Measurements from ENCODE around the gene DPEP1.
"Not testable (repeated sequence)": the region's sequence is repeated elsewhere in the genome, so short reads cannot be mapped to it uniquely, and the experiment has no call there.

The DPEP1 gene

GRCh38 chr16:89629827-89630610 is 16.6 kb downstream of the DPEP1 start:
- no peak for TF ChIP-seq CTCF (IDR thresholded peaks at IDR 0.05; ENCODE audit: insufficient read depth, low read length, missing control alignments)
- POLR2A ChIA-PET = no interaction called here
- no peak for DNase-seq (ENCODE audit: low read depth, low spot score)
- CTCF ChIA-PET = interaction anchor here (0.9 to 2.9 kb wide), 3 partner anchors 12 to 16 kb away, joined by 3 to 17 read pairs (median 11); partner anchors contain the start of gene DPEP1
- H3K4me3 ChIP-seq (ENCODE audit: low read depth, low read length) = no peak overlapping the region

DNA sequence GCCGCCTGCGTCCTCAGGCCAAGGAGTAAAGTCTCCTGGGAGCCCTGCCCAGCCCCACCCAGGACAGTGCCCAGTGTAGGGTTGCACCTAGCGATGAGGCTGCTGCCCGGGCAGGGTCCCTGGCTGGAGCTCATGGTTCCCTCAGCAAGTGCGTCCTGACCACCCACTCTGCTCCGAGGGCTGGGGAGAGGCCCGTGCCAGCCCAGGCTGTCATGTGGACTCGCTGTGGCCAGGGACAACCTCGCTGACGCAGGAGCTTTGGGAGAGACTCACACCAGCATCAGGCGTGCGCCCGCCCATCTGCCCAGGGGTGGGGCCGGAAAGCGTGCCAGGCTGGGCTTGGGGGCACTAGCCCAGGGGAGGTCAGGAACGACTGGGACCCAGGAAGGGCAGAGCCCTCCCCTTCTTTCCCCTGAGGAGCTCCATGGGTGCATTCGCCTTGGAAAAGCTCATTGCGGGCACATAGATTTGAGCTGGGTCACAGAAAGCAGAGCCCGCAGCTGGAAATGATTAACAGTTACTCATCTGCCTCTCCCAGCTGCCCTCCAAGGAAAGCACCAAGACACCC is 19.7 kb downstream of the DPEP1 start:
- peak; percentile 31 for DNase-seq (ENCODE audit: low read depth, low spot score)
- TF ChIP-seq CTCF (IDR thresholded peaks at IDR 0.05; ENCODE audit: insufficient read depth, low read length, missing control alignments) = no peak
- CTCF ChIA-PET = interaction anchor here (0.8 to 2.8 kb wide), 8 partner anchors 9 to 67 kb away, joined by 3 to 20 read pairs (median 4); no protein-coding TSS in a partner anchor
- no peak overlapping the region for H3K4me3 ChIP-seq (ENCODE audit: low read depth, low read length)
- POLR2A ChIA-PET = interaction anchor here (0.6 to 1.3 kb wide), 3 partner anchors 24 to 52 kb away, joined by 3 to 5 read pairs (median 4); partner anchors contain the start of genes CHMP1A and SPATA33

DNA sequence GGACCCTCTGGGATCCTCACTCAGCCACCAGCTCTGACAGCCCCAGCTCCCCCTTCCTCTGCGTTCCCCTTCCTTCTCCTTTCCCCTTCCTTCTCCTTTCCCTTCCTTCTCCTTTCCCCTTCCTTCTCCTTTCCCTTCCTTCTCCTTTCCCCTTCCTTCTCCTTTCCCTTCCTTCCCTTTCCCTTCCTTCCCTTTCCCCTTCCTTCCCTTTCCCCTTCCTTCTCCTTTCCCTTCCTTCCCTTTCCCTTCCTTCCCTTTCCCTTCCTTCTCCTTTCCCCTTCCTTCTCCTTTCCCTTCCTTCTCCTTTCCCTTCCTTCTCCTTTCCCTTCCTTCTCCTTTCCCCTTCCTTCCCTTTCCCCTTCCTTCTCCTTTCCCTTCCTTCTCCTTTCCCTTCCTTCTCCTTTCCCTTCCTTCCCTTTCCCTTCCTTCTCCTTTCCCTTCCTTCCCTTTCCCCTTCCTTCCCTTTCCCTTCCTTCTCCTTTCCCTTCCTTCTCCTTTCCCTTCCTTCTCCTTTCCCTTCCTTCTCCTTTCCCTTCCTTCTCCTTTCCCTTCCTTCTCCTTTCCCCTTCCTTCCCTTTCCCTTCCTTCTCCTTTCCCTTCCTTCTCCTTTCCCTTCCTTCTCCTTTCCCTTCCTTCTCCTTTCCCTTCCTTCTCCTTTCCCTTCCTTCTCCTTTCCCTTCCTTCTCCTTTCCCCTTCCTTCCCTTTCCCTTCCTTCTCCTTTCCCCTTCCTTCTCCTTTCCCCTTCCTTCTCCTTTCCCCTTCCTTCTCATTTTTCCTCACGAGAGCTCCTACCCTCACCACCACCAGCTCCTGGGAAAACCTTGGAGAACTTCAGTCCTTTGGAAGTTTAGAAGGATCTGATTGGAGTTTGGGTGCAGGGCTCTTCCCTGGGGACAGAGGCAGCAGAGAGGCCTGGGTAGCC is 21.3 kb downstream of the DPEP1 start:
- H3K4me3 ChIP-seq (ENCODE audit: low read depth, low read length); POLR2A ChIA-PET; DNase-seq (ENCODE audit: low read depth, low spot score): not testable (repeated sequence)
- CTCF ChIA-PET = interaction anchor here (2.8 kb wide), 1 partner anchor 7 kb away, joined by 20 read pairs; no protein-coding TSS in a partner anchor

GRCh38 chr16:89636663-89637062 is 23.2 kb downstream of the DPEP1 start:
- no peak overlapping the region for H3K4me3 ChIP-seq (ENCODE audit: low read depth, low read length)
- DNase-seq (ENCODE audit: low read depth, low spot score) = no peak
- ChIA-PET CTCF (interaction anchor here (1.6 kb wide), 1 partner anchor 61 kb away, joined by 5 read pairs; the partner anchor contains the start of gene CPNE7), POLR2A (no interaction called here)
- TF ChIP-seq CTCF (IDR thresholded peaks at IDR 0.05; ENCODE audit: insufficient read depth, low read length, missing control alignments) = no peak

GRCh38 chr16:89637379-89637778 is 23.9 kb downstream of the DPEP1 start:
- DNase-seq (ENCODE audit: low read depth, low spot score) = no peak
- POLR2A ChIA-PET = no interaction called here
- TF ChIP-seq CTCF (IDR thresholded peaks at IDR 0.05; ENCODE audit: insufficient read depth, low read length, missing control alignments) = no peak
- no peak overlapping the region for H3K4me3 ChIP-seq (ENCODE audit: low read depth, low read length)
- CTCF ChIA-PET = interaction anchor here (0.7 to 1.6 kb wide), 2 partner anchors 16 to 62 kb away, joined by 3 to 5 read pairs; partner anchors contain the start of gene CPNE7

DNA sequence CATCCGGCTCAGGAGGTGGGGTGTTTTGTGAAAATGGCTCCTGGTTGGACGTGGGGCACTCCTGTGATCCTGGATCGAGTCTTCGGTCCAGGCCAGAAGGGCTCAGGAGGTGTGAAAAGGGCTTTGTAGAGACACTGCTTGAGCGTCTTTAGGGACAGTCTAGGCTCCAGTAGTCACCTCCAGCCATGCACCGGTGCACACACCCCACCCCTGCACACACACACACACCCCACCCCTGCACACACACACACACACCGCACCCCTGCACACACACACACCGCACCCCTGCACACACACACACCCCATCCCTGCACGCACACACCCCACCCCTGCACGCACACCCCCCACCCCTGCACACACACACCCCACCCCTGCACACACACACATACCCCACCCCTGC is 25.0 kb downstream of the DPEP1 start:
- H3K4me3 ChIP-seq (ENCODE audit: low read depth, low read length) = no peak overlapping the region
- ChIA-PET POLR2A (no interaction called here), CTCF (interaction anchor here (1.6 kb wide), 1 partner anchor 63 kb away, joined by 5 read pairs; the partner anchor contains the start of gene CPNE7)
- TF ChIP-seq CTCF (IDR thresholded peaks at IDR 0.05; ENCODE audit: insufficient read depth, low read length, missing control alignments) = no peak
- no peak for DNase-seq (ENCODE audit: low read depth, low spot score)

Data from AG04449 (cell line).